BLaER1 (cell line): ENCODE measurements around the gene CTPS2.
"Not testable (repeated sequence)": the region's sequence is repeated elsewhere in the genome, so short reads cannot be mapped to it uniquely, and the experiment has no call there.

Experiments used
- H3K27ac ChIP-seq: shearing (Covaris generic); formaldehyde crosslinking; 2 replicates; pipeline ENCODE4 v1.8.1; 2022
- H3K27me3 ChIP-seq: shearing (Covaris generic); formaldehyde crosslinking; 2 replicates; pipeline ENCODE4 v1.8.1; 2022
- H3K36me3 ChIP-seq: shearing (Covaris generic); formaldehyde crosslinking; 2 replicates; pipeline ENCODE4 v1.8.1; 2022
- H3K4me1 ChIP-seq: shearing (Covaris generic); formaldehyde crosslinking; 2 replicates; pipeline ENCODE4 v1.8.1; 2022
- H3K4me2 ChIP-seq: shearing (Covaris generic); formaldehyde crosslinking; 2 replicates; pipeline ENCODE4 v1.8.1; 2022
- H3K4me3 ChIP-seq: shearing (Covaris generic); formaldehyde crosslinking; 2 replicates; pipeline ENCODE4 v1.8.1; 2022
- H3K9ac ChIP-seq: shearing (Covaris generic); formaldehyde crosslinking; 2 replicates; pipeline ENCODE4 v1.8.1; 2022
- H3K9me3 ChIP-seq: shearing (Covaris generic); formaldehyde crosslinking; 2 replicates; pipeline ENCODE4 v1.8.1; 2022
- H4K20me1 ChIP-seq: shearing (Covaris generic); formaldehyde crosslinking; 2 replicates; pipeline ENCODE4 v1.8.1; 2022
- Cebpa-rat ChIP-seq: shearing (Covaris generic); IDR thresholded peaks from 2 replicates; pipeline ENCODE4 v1.8.1; 2022

CTPS2 gene

DNA sequence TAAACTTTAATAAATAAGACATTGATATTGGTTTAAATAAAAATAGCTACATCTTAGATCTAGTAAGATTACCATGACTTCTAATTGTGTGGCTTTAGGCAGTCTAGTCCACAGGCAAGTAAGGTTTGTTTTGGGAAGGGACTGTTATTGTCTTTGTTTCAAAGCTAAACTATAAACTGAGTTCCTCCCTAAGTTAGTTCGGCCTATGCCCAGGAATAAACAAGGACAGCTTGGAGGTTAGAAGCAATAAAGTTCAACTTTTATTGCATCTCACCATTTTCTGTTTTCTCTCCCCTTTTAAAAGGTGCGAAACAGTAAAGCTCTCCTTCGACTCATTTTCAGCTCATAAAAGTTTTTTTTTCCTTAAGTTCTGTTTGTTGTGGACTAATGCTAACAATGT, 133.0 kb downstream of the CTPS2 start:
- H3K36me3 ChIP-seq, result no peaks in the 10 kb centered on the region
- H3K4me2 ChIP-seq, result no peak overlapping the region
- H3K27ac ChIP-seq, result no peak overlapping the region
- H4K20me1 ChIP-seq, result no peaks in the 10 kb centered on the region
- TF ChIP-seq Cebpa-rat, result no peak
- H3K4me1 ChIP-seq, result no peaks in the 10 kb centered on the region
- H3K9me3 ChIP-seq, result peaks cover 42% of the 10 kb centered on the region
- H3K4me3 ChIP-seq, result no peak overlapping the region
- H3K9ac ChIP-seq, result no peak overlapping the region
- peaks cover 82% of the 10 kb centered on the region for H3K27me3 ChIP-seq

DNA sequence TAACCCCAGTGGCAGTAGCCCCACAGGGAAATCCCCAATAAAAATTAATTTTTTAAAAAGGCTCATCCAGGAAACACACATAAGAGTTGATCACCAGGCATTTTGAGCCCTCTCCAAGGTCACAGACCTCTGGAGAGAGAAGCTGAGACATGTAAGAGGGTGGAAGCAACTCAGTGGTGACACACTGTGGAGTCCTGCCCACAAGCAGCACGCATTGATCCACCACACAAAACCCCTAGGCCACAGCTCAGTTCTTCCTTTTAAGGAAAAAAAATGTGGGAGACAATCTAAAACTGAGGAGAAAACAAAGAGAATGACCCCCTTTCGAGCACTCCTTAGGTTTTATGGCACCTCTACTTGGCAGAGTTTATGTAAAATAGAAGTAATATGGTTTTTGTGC, 134.3 kb downstream of the CTPS2 start:
- Histone ChIP-seq H3K27me3 (peaks cover 82% of the 10 kb centered on the region), H3K4me1 (no peaks in the 10 kb centered on the region), H3K4me2 (no peak overlapping the region), H3K27ac (no peak overlapping the region), H4K20me1 (no peaks in the 10 kb centered on the region), H3K4me3 (no peak overlapping the region), H3K9ac (no peak overlapping the region), H3K36me3 (no peaks in the 10 kb centered on the region), H3K9me3 (peaks cover 40% of the 10 kb centered on the region)
- TF ChIP-seq Cebpa-rat, result no peak

DNA sequence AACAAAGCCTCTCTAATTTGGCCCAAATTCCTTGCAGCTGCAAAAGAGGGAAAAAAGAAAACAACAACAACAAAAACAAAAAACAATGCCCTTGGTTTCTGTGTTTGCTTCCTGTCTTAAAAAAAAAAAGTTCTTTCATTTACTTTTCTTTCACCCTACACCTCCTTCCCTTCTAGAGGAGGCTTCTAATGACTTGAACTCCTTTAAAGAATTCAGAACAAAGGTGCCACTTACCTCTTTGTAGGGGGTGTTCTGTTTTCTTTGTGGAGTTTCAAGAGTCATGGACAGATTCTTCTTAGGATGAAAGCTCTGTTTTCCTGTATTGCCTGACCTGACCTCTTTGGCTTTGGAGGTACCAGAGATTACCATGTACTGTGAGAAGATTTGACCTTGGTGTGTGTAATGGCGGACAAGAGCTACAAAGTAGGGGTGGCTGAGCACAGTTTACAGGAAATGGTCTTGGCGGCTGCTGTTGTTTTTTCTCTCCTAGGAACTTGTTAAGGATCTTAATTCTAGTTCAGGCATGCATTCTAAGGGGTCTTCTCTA, 134.9 kb downstream of the CTPS2 start:
- peaks cover 33% of the 10 kb centered on the region for H3K9me3 ChIP-seq
- H3K4me2 ChIP-seq, result no peak overlapping the region
- H3K27me3 ChIP-seq, result peaks cover 84% of the 10 kb centered on the region
- no peak for TF ChIP-seq Cebpa-rat
- no peaks in the 10 kb centered on the region for H3K4me1 ChIP-seq
- H3K36me3 ChIP-seq, result no peaks in the 10 kb centered on the region
- no peak overlapping the region for H3K27ac ChIP-seq
- H3K9ac ChIP-seq, result no peak overlapping the region
- H3K4me3 ChIP-seq, result no peak overlapping the region
- no peaks in the 10 kb centered on the region for H4K20me1 ChIP-seq

DNA sequence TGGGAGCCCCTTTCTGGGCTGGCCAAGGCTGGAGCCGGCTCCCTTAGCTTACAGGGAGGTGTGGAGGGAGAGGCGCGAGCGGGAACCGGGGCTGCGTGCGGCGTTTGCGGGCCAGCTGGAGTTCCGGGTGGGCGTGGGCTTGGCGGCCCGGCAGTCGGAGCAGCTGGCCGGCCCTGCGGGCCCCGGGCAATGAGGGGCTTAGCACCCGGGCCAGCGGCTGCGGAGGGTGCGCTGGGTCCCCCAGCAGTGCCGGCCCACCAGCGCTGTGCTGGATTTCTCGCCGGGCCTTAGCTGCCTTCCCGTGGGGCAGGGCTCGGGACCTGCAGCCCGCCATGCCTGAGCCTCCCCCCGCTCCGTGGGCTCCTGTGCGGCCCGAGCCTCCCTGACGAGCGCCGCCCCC, 137.1 kb downstream of the CTPS2 start:
- not testable (repeated sequence) for H3K9ac ChIP-seq, H4K20me1 ChIP-seq, H3K4me3 ChIP-seq, H3K4me2 ChIP-seq, H3K36me3 ChIP-seq, H3K27ac ChIP-seq, H3K4me1 ChIP-seq
- Histone ChIP-seq H3K27me3 (peaks cover 89% of the 10 kb centered on the region), H3K9me3 (peaks cover 12% of the 10 kb centered on the region; the same call in 1 of the 2 replicates)

DNA sequence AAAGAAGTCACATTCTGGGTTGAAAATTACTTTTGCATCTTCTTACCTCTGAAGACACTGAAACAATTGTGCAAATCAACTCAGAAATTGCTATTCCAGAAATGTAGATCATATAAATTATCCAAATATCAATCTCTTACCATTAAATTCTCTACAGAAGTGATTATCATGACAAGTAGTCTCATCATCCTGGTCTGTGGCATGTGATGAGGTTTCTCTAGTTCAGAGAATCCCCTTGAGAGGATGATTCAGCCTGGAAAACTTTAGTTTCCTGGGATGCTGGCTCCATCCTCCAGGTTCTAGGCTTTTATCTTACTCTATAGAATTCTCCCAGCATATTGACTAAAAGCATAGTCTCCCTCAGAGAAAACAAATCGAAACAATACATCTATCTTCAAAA, 138.7 kb downstream of the CTPS2 start:
- Histone ChIP-seq H3K9me3 (0 out of 2 replicates have a peak, but pooled peaks cover 7% of the 10 kb centered on the region), H3K4me3 (no peak overlapping the region), H3K9ac (no peak overlapping the region), H3K36me3 (no peaks in the 10 kb centered on the region), H3K27ac (no peak overlapping the region), H3K4me2 (no peak overlapping the region), H3K27me3 (peaks cover 91% of the 10 kb centered on the region), H3K4me1 (no peaks in the 10 kb centered on the region), H4K20me1 (no peaks in the 10 kb centered on the region)
- no peak for TF ChIP-seq Cebpa-rat

DNA sequence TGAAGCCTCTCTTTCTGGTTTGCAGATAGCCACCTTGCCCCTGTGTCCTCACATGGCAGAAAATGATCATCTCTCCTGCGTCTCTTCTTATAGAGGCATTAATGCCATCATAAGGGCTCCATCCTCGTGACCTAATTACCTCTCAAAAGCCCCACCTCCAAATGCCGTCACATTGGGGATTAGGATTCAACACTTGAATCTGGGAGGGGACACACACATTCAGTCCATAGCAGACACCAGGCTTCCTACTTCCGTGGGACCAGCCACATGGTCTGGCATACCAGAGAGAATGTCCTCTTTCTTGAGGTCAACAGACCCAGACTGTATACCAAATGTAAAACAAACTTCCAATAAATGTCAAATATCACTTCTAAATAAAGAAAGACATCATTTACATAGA, 144.8 kb downstream of the CTPS2 start:
- TF ChIP-seq Cebpa-rat, result no peak
- peaks cover 78% of the 10 kb centered on the region for H3K27me3 ChIP-seq
- no peaks in the 10 kb centered on the region for H3K36me3 ChIP-seq
- H3K27ac ChIP-seq, result no peak overlapping the region
- no peaks in the 10 kb centered on the region for H3K4me1 ChIP-seq
- H3K9me3 ChIP-seq, result no peaks in the 10 kb centered on the region
- no peak overlapping the region for H3K9ac ChIP-seq
- H3K4me2 ChIP-seq, result no peak overlapping the region
- H3K4me3 ChIP-seq, result no peak overlapping the region
- no peaks in the 10 kb centered on the region for H4K20me1 ChIP-seq

DNA sequence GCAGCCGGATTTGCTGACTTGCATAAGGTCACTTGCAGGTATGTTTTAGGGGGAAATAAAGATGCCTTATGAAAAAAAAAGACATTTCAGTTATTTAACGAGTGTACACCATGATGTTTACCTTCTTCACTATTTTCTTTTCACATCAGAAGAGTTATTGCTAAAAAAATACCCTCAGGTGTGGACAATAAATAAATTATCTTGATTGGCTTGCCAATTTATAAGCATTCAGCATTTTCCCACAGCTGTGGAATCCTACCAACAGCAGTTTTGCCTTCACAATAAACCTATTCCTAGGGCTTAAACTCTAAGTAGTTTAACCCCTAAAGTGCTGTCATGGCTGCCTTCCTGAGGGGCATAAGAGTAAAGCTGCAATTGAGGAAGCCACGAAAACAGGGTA, 145.9 kb downstream of the CTPS2 start:
- H3K4me2 ChIP-seq, result no peak overlapping the region
- no peaks in the 10 kb centered on the region for H3K4me1 ChIP-seq
- H3K9me3 ChIP-seq, result no peaks in the 10 kb centered on the region
- H3K4me3 ChIP-seq, result no peak overlapping the region
- peaks cover 70% of the 10 kb centered on the region for H3K27me3 ChIP-seq
- no peaks in the 10 kb centered on the region for H3K36me3 ChIP-seq
- no peak overlapping the region for H3K9ac ChIP-seq
- TF ChIP-seq Cebpa-rat, result no peak
- no peaks in the 10 kb centered on the region for H4K20me1 ChIP-seq
- no peak overlapping the region for H3K27ac ChIP-seq

DNA sequence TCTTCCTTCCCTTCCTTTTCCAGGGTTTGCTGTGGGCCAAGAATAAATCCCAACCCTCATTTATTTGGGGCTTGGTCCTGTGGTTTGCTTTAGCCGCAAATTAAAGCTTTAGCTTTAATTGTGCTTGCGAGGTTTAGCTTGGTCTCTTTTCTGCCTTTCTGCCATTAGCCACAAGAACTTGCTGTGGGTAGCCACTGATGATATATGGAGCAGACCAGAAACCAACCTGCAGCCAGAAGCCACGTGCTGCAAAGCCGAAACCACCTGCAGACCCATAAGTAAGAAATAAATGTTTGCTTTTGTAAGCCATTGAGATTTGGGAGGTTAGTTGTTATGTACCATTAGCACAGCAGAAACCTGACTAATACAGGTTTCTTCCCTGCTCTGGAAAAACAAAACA, 152.3 kb downstream of the CTPS2 start:
- Histone ChIP-seq H3K4me3 (no peak overlapping the region), H3K9ac (no peak overlapping the region), H3K4me2 (no peak overlapping the region), H3K9me3 (peaks cover 13% of the 10 kb centered on the region), H4K20me1 (no peaks in the 10 kb centered on the region), H3K36me3 (no peaks in the 10 kb centered on the region), H3K4me1 (no peaks in the 10 kb centered on the region), H3K27ac (no peak overlapping the region), H3K27me3 (peaks cover 63% of the 10 kb centered on the region)
- TF ChIP-seq Cebpa-rat, result no peak

DNA sequence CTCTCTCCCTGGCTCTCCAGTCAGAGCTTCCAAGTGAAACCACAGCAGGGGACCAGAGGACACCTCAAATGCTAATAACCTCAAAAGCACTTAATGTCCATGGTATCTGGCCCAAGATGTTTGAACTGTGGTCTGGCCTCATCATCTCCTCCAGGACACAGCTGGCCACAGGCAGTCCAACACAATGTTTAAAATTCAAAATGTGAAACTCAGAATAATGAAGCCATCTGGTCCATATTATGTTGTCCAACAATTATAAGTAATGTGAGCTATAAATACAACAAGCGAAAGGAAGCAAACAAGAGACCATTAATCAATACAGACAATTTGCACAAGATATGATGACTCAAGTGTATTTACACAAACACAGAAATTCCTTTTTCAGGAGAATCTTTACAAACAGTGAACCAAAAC, 153.3 kb downstream of the CTPS2 start:
- H3K4me2 ChIP-seq, result no peak overlapping the region
- H3K27ac ChIP-seq, result no peak overlapping the region
- H3K4me1 ChIP-seq, result no peaks in the 10 kb centered on the region
- no peak for TF ChIP-seq Cebpa-rat
- H4K20me1 ChIP-seq, result no peaks in the 10 kb centered on the region
- no peak overlapping the region for H3K9ac ChIP-seq
- H3K9me3 ChIP-seq, result peaks cover 13% of the 10 kb centered on the region
- H3K36me3 ChIP-seq, result no peaks in the 10 kb centered on the region
- no peak overlapping the region for H3K4me3 ChIP-seq
- peaks cover 63% of the 10 kb centered on the region for H3K27me3 ChIP-seq

DNA sequence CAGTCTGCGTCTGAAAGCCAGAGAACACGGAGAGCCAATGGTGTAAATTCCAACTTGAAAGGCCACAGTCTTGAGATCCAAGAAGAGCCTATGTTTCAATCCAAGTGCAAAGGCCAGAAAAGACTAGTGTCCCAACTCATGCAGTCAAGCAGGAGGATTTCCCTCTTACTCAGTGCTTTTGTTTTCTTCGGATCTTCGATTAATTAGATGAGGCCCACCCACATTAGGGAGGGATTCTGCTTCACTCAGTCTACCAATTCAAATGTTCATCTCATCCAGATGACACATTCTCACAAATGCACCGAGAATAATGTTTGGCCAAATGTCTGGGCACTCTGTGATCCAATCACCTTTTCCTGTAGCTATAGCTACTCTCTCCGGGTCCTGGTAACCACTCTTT, 154.0 kb downstream of the CTPS2 start:
- Histone ChIP-seq H3K9me3 (peaks cover 13% of the 10 kb centered on the region), H4K20me1 (no peaks in the 10 kb centered on the region), H3K4me1 (no peaks in the 10 kb centered on the region), H3K4me3 (no peak overlapping the region), H3K9ac (no peak overlapping the region), H3K36me3 (no peaks in the 10 kb centered on the region), H3K27ac (no peak overlapping the region), H3K4me2 (no peak overlapping the region), H3K27me3 (peaks cover 67% of the 10 kb centered on the region)
- no peak for TF ChIP-seq Cebpa-rat

DNA sequence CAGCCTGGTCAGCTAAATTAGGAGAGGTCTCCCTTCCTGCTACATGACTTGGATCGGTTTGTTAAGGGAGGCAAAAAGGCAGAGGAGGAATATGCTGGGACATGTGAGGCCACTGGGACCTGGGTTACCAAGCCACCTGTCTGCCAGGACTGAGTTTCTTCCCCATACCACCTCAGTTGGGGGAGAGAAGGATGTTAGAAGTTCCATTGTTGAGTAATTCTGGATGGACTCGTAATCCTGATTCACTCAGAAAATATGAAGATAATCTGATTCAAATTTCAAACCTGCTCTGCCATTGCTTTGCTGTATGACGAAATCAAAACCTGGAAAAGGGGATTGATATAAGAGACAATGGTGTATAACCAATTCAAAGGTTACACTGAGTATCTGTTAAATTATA, 159.9 kb downstream of the CTPS2 start:
- H3K4me1 ChIP-seq, result no peaks in the 10 kb centered on the region
- H3K27me3 ChIP-seq, result peaks cover 74% of the 10 kb centered on the region
- no peak overlapping the region for H3K9ac ChIP-seq
- no peak for TF ChIP-seq Cebpa-rat
- H3K27ac ChIP-seq, result no peak overlapping the region
- peaks cover 16% of the 10 kb centered on the region for H3K9me3 ChIP-seq
- no peak overlapping the region for H3K4me3 ChIP-seq
- H3K4me2 ChIP-seq, result no peak overlapping the region
- no peaks in the 10 kb centered on the region for H4K20me1 ChIP-seq
- H3K36me3 ChIP-seq, result no peaks in the 10 kb centered on the region
